Retinal pigment epithelial cell (primary cell): ENCODE data around the gene RCOR1.
A peak's percentile ranks its signal among the peaks of the same experiment; 100 is the strongest.

Experiments used
- DNase-seq: peaks from one replicate; pipeline ENCODE4 v3.0.0-alpha.2; 2010; ENCODE audit warnings: low read depth
- H3K4me3 ChIP-seq: 2 replicates; pipeline ENCODE4 v1.5.1; 2011; ENCODE audit warnings: mild to moderate bottlenecking, low read length, control low read depth, moderate library complexity
- CTCF ChIP-seq: conservative IDR thresholded peaks from 2 replicates; pipeline ENCODE4 v1.5.1; 2011; ENCODE audit warnings: low read depth, low read length, control low read depth, inconsistent platforms

RCOR1 gene

GRCh38 chr14:102692334-102692733, 99.9 kb downstream of the RCOR1 start:
- no peak for TF ChIP-seq CTCF
- no peak overlapping the region for H3K4me3 ChIP-seq
- no peak for DNase-seq

DNA sequence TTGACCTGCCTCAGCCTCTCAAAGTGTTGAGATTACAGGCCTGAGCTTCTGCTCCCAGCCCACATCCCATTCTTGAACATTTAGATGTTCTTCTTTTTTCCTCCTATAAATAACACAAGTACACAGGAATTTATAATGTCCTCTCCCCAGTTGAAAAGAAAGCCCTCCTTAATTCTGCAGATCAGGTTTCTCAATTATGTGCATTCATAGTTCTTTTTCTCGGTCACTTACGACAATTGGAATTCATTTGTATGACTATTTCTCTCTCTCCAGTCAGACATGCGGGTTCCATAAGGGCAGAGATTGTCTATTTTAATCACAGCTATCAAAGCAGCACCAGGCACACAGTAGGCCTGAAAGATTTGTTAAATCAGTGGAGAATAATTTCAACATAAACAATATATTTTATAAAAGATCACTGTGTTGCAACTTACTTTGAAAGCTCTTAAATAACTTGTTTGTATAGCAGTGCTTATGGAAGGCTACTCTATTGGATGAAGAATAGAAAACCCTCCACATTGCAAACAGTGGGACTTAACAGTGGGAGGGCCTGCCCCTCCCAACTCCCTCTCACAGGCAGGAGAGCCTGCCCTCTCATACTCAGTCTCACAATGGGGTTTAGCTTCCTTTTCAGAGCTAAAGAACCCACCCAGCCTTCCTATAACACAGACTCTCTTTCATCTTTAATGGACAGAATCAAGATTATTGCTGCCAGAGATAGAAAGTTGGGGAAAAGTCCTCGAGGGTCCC, 100.7 kb downstream of the RCOR1 start:
- no peak for TF ChIP-seq CTCF
- H3K4me3 ChIP-seq = no peak overlapping the region
- no peak for DNase-seq

GRCh38 chr14:102694530-102695166, 102.2 kb downstream of the RCOR1 start:
- DNase-seq = peak; percentile 29
- no peak overlapping the region for H3K4me3 ChIP-seq
- TF ChIP-seq CTCF = peak; percentile 62

GRCh38 chr14:102695167-102695555, 102.7 kb downstream of the RCOR1 start:
- H3K4me3 ChIP-seq = no peak overlapping the region

GRCh38 chr14:102696332-102696731, 103.9 kb downstream of the RCOR1 start:
- no peak for DNase-seq
- no peak for TF ChIP-seq CTCF
- H3K4me3 ChIP-seq = no peak overlapping the region

More at GRCh38 chr14:102695167-102695555, 102.7 kb downstream of the RCOR1 start:
- DNase-seq = no peak
- TF ChIP-seq CTCF = no peak

DNA sequence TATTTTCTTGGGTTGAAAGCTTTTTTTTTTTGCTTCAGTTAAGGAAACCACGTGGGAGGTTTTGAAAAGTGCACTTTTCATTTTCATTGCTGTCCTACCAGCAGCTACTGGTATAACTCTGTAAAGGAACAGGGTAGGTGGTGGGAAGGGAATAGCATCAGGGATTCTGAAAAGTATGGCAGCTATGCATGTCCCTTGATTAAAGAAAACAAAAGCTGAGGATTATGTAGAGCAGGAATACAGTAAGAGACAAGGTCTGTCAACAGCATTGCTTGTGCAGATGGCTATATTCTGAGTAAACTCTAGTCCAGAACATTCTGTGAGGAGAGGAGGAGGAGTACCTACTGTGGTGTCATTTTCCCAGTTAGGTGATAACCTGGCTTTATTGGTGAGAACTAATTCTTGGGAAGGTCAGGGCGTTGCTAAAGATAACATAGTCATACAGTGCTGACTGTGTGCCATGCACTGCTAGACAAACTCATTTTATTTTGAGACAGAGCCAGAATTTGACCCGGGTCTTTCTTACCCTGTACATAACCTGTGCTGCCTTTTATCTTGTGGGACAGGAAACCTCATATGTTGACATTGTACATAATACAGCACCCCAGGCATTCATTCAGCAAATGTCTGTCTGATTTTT, 104.5 kb downstream of the RCOR1 start:
- DNase-seq = no peak
- TF ChIP-seq CTCF = no peak
- H3K4me3 ChIP-seq = no peak overlapping the region
